GM23338 (cell line): ENCODE data around the gene GFRA1. TPM values are rescaled to one million over a fixed set of nuclear protein-coding genes. Genes with fewer than 3 reads are reported as not detected.

Source experiments
- ATAC-seq: fragments of 200-7000 bp; cut with Tn5 transposase; 3 replicates; pipeline ENCODE4 v1.9.1; 2020
- DNase-seq: peaks from one replicate; pipeline ENCODE4 v3.0.0-alpha.2; 2015; ENCODE audit warnings: low spot score
- H2AFZ ChIP-seq: fragments of 200-600 bp; sonication (generic); 2 replicates; pipeline ENCODE4 v1.8.0; 2016; ENCODE audit warnings: antibody characterized with exemption, mild to moderate bottlenecking, moderate library complexity
- H3F3A ChIP-seq: fragments of 200-600 bp; sonication (generic); replicated peaks from 2 replicates; pipeline ENCODE4 v1.8.0; 2017; ENCODE audit warnings: antibody characterized with exemption, mixed run types, low read depth
- H3K27ac ChIP-seq: fragments of 200-600 bp; sonication (generic); 2 replicates; pipeline ENCODE4 v1.6.1; 2016; ENCODE audit warnings: low read depth
- H3K27me3 ChIP-seq: fragments of 200-600 bp; sonication (generic); 2 replicates; pipeline ENCODE4 v1.8.0; 2016; ENCODE audit warnings: mild to moderate bottlenecking, mixed run types, moderate library complexity; ENCODE audit not compliant: insufficient read depth
- H3K36me3 ChIP-seq: fragments of 200-600 bp; sonication (generic); 2 replicates; pipeline ENCODE4 v1.8.0; 2016; ENCODE audit warnings: mild to moderate bottlenecking; ENCODE audit not compliant: insufficient read depth
- H3K4me1 ChIP-seq: fragments of 200-600 bp; sonication (generic); 2 replicates; pipeline ENCODE4 v1.8.0; 2016; ENCODE audit warnings: mild to moderate bottlenecking, moderate library complexity; ENCODE audit not compliant: insufficient read depth
- H3K4me2 ChIP-seq: fragments of 200-600 bp; sonication (generic); 2 replicates; pipeline ENCODE4 v1.7.1; 2017; ENCODE audit warnings: mixed run types
- H3K4me3 ChIP-seq: fragments of 200-600 bp; sonication (generic); 2 replicates; pipeline ENCODE4 v1.6.1; 2016; ENCODE audit warnings: mixed run types
- H3K79me2 ChIP-seq: fragments of 200-600 bp; sonication (generic); replicated peaks from 2 replicates; pipeline ENCODE4 v1.8.0; 2017; ENCODE audit warnings: mild to moderate bottlenecking; ENCODE audit not compliant: insufficient read depth
- H3K9me2 ChIP-seq: fragments of 200-600 bp; sonication (generic); 2 replicates; pipeline ENCODE4 v1.8.0; 2017; ENCODE audit not compliant: insufficient read depth
- H4K20me1 ChIP-seq: fragments of 200-600 bp; sonication (generic); replicated peaks from 2 replicates; pipeline ENCODE4 v1.8.0; 2017; ENCODE audit warnings: mild to moderate bottlenecking; ENCODE audit not compliant: insufficient read depth
- H3K27ac Mint-ChIP-seq: 2 replicates; pipeline ENCODE4 v1.8.0; 2020; ENCODE audit warnings: inconsistent platforms, mild to moderate bottlenecking, moderate library complexity, mixed read lengths
- H3K27me3 Mint-ChIP-seq: 3 replicates; pipeline ENCODE4 v1.8.0; 2022; ENCODE audit warnings: low read depth, mild to moderate bottlenecking, moderate library complexity, mixed read lengths, inconsistent platforms; ENCODE audit not compliant: insufficient read depth, poor library complexity
- H3K36me3 Mint-ChIP-seq: 3 replicates; pipeline ENCODE4 v1.8.0; 2021; ENCODE audit warnings: low read depth, mild to moderate bottlenecking, inconsistent platforms, moderate library complexity, mixed read lengths
- H3K4me1 Mint-ChIP-seq: 3 replicates; pipeline ENCODE4 v1.8.0; 2020; ENCODE audit warnings: mild to moderate bottlenecking, inconsistent platforms, mixed read lengths
- H3K4me3 Mint-ChIP-seq: 3 replicates; pipeline ENCODE4 v1.8.0; 2021; ENCODE audit warnings: moderate library complexity, mild to moderate bottlenecking, inconsistent platforms, mixed read lengths
- H3K9me3 Mint-ChIP-seq: 3 replicates; pipeline ENCODE4 v1.8.0; 2020; ENCODE audit warnings: moderate library complexity, mild to moderate bottlenecking, inconsistent platforms, mixed read lengths
- CREB1 ChIP-seq: fragments of 250-450 bp; sonication (Bioruptor Pico); IDR thresholded peaks from 2 replicates; pipeline ENCODE4 v1.5.0; 2020; ENCODE audit warnings: low read depth, mild to moderate bottlenecking, moderate library complexity
- EZH2 ChIP-seq: fragments of 200-600 bp; sonication (generic); IDR thresholded peaks from one replicate; pipeline ENCODE4 v1.8.0; 2017; ENCODE audit warnings: antibody characterized with exemption, mild to moderate bottlenecking, low read depth; ENCODE audit not compliant: unreplicated experiment
- EZH2phosphoT487 ChIP-seq: fragments of 200-600 bp; sonication (generic); IDR thresholded peaks from one replicate; pipeline ENCODE4 v1.8.1; 2018; ENCODE audit warnings: antibody characterized with exemption; ENCODE audit not compliant: unreplicated experiment
- JUNB ChIP-seq: IDR thresholded peaks from one replicate; pipeline ENCODE4 v1.6.1; 2016; ENCODE audit warnings: antibody characterized with exemption; ENCODE audit not compliant: unreplicated experiment
- NANOG ChIP-seq: IDR thresholded peaks from 2 replicates; pipeline ENCODE4 v1.6.1; 2016; ENCODE audit warnings: antibody characterized with exemption, borderline replicate concordance
- POLR2AphosphoS5 ChIP-seq: IDR thresholded peaks from 2 replicates; pipeline ENCODE4 v1.6.1; 2016; ENCODE audit warnings: antibody characterized with exemption, low read depth
- ZNF114 ChIP-seq: fragments of 250-450 bp; sonication (Bioruptor Pico); IDR thresholded peaks from 2 replicates; pipeline ENCODE4 v1.5.0; 2020; ENCODE audit warnings: mild to moderate bottlenecking, moderate library complexity
- ZNF331 ChIP-seq: fragments of 250-450 bp; sonication (Bioruptor Pico); IDR thresholded peaks from 2 replicates; pipeline ENCODE4 v1.5.0; 2020; ENCODE audit warnings: low read depth, mild to moderate bottlenecking, moderate library complexity
- polyA plus RNA-seq: library from polyadenylated mRNA; unstranded; fragments of >200 nt; fragmentation: Nextera tagmentation; extraction: Ambion mirVana; gene quantifications from 2 replicates; pipeline ENCODE4 v1.2.1, GENCODE V29; 2016
- total RNA-seq: library from RNA; depleted of rRNA; stranded (reverse); fragments of >200 nt; shearing (Covaris generic); gene quantifications from 2 replicates; pipeline ENCODE4 v1.2.3, GENCODE V29; 2014
- TF ChIP-seq, protein P1 (sequence below): IDR thresholded peaks from one replicate; pipeline ENCODE4 v1.6.1; 2018; ENCODE audit warnings: antibody characterized with exemption; ENCODE audit not compliant: unreplicated experiment
- TF ChIP-seq, protein P2 (sequence below): IDR thresholded peaks from 2 replicates; pipeline ENCODE4 v1.6.1; 2016; ENCODE audit warnings: antibody characterized with exemption
- TF ChIP-seq, protein P3 (sequence below): fragments of 250-450 bp; sonication (Bioruptor Pico); IDR thresholded peaks from 2 replicates; pipeline ENCODE4 v1.5.0; 2020; ENCODE audit warnings: mild to moderate bottlenecking, moderate library complexity
- TF ChIP-seq, protein P4 (sequence below), 2 experiments: fragments of 200-600 bp in 1 of 2; sonication (generic) in 1 of 2; conservative IDR thresholded peaks; 2 replicates each; pipeline versions ENCODE4 v1.5.1 to v1.6.1; 2016 to 2017; ENCODE audit warnings: antibody characterized with exemption in 2 of 2, low read depth in 2 of 2, mild to moderate bottlenecking in 2 of 2, moderate library complexity in 1 of 2

GFRA1 gene
- total and polyA plus RNA-seq, 2 experiments from 2014 or later: 1.4 to 2.8 TPM

DNA sequence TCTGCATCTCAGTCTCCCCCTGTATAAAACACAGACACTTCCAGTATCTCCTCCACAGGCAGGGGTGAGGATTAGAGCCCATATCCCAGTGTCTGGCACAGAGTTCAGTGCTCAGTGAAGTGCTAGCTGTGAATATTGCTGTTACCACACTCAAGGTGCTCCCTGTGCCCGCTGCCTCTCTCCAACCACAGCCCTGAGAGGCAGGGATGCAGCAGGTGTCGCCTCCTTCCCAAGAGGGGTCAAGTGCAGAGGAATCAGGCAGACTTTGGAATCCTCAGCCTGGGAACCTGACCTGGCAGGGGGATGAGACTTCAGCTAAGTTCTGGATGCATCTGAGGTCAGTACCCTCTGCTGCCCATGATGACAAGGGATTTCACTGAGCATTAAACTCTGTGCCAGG lies 163.1 kb downstream of the GFRA1 start:
- H3K36me3 ChIP-seq: no peaks in the 10 kb centered on the region
- peaks cover 7% of the 10 kb centered on the region for H3K4me1 Mint-ChIP-seq
- no peak for ATAC-seq
- H3K4me1 ChIP-seq: no peaks in the 10 kb centered on the region
- H3K4me3 Mint-ChIP-seq: no peak overlapping the region
- TF ChIP-seq, protein P1, sequence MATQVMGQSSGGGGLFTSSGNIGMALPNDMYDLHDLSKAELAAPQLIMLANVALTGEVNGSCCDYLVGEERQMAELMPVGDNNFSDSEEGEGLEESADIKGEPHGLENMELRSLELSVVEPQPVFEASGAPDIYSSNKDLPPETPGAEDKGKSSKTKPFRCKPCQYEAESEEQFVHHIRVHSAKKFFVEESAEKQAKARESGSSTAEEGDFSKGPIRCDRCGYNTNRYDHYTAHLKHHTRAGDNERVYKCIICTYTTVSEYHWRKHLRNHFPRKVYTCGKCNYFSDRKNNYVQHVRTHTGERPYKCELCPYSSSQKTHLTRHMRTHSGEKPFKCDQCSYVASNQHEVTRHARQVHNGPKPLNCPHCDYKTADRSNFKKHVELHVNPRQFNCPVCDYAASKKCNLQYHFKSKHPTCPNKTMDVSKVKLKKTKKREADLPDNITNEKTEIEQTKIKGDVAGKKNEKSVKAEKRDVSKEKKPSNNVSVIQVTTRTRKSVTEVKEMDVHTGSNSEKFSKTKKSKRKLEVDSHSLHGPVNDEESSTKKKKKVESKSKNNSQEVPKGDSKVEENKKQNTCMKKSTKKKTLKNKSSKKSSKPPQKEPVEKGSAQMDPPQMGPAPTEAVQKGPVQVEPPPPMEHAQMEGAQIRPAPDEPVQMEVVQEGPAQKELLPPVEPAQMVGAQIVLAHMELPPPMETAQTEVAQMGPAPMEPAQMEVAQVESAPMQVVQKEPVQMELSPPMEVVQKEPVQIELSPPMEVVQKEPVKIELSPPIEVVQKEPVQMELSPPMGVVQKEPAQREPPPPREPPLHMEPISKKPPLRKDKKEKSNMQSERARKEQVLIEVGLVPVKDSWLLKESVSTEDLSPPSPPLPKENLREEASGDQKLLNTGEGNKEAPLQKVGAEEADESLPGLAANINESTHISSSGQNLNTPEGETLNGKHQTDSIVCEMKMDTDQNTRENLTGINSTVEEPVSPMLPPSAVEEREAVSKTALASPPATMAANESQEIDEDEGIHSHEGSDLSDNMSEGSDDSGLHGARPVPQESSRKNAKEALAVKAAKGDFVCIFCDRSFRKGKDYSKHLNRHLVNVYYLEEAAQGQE: no peak
- no peak for TF ChIP-seq EZH2
- no peak for TF ChIP-seq ZNF114
- TF ChIP-seq POLR2AphosphoS5: no peak
- TF ChIP-seq, protein P2, sequence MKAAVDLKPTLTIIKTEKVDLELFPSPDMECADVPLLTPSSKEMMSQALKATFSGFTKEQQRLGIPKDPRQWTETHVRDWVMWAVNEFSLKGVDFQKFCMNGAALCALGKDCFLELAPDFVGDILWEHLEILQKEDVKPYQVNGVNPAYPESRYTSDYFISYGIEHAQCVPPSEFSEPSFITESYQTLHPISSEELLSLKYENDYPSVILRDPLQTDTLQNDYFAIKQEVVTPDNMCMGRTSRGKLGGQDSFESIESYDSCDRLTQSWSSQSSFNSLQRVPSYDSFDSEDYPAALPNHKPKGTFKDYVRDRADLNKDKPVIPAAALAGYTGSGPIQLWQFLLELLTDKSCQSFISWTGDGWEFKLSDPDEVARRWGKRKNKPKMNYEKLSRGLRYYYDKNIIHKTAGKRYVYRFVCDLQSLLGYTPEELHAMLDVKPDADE: no peak
- no peak for TF ChIP-seq CREB1
- TF ChIP-seq, protein P3, sequence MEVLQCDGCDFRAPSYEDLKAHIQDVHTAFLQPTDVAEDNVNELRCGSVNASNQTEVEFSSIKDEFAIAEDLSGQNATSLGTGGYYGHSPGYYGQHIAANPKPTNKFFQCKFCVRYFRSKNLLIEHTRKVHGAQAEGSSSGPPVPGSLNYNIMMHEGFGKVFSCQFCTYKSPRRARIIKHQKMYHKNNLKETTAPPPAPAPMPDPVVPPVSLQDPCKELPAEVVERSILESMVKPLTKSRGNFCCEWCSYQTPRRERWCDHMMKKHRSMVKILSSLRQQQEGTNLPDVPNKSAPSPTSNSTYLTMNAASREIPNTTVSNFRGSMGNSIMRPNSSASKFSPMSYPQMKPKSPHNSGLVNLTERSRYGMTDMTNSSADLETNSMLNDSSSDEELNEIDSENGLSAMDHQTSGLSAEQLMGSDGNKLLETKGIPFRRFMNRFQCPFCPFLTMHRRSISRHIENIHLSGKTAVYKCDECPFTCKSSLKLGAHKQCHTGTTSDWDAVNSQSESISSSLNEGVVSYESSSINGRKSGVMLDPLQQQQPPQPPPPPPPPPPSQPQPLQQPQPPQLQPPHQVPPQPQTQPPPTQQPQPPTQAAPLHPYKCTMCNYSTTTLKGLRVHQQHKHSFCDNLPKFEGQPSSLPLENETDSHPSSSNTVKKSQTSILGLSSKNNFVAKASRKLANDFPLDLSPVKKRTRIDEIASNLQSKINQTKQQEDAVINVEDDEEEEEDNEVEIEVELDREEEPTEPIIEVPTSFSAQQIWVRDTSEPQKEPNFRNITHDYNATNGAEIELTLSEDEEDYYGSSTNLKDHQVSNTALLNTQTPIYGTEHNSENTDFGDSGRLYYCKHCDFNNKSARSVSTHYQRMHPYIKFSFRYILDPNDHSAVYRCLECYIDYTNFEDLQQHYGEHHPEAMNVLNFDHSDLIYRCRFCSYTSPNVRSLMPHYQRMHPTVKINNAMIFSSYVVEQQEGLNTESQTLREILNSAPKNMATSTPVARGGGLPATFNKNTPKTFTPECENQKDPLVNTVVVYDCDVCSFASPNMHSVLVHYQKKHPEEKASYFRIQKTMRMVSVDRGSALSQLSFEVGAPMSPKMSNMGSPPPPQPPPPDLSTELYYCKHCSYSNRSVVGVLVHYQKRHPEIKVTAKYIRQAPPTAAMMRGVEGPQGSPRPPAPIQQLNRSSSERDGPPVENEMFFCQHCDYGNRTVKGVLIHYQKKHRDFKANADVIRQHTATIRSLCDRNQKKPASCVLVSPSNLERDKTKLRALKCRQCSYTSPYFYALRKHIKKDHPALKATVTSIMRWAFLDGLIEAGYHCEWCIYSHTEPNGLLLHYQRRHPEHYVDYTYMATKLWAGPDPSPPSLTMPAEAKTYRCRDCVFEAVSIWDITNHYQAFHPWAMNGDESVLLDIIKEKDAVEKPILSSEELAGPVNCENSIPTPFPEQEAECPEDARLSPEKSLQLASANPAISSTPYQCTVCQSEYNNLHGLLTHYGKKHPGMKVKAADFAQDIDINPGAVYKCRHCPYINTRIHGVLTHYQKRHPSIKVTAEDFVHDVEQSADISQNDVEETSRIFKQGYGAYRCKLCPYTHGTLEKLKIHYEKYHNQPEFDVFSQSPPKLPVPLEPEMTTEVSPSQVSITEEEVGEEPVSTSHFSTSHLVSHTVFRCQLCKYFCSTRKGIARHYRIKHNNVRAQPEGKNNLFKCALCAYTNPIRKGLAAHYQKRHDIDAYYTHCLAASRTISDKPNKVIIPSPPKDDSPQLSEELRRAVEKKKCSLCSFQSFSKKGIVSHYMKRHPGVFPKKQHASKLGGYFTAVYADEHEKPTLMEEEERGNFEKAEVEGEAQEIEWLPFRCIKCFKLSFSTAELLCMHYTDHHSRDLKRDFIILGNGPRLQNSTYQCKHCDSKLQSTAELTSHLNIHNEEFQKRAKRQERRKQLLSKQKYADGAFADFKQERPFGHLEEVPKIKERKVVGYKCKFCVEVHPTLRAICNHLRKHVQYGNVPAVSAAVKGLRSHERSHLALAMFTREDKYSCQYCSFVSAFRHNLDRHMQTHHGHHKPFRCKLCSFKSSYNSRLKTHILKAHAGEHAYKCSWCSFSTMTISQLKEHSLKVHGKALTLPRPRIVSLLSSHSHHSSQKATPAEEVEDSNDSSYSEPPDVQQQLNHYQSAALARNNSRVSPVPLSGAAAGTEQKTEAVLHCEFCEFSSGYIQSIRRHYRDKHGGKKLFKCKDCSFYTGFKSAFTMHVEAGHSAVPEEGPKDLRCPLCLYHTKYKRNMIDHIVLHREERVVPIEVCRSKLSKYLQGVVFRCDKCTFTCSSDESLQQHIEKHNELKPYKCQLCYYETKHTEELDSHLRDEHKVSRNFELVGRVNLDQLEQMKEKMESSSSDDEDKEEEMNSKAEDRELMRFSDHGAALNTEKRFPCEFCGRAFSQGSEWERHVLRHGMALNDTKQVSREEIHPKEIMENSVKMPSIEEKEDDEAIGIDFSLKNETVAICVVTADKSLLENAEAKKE (CRISPR knock-in tag): no peak
- no peak for TF ChIP-seq NANOG
- no peak for TF ChIP-seq EZH2phosphoT487
- TF ChIP-seq, protein P4, sequence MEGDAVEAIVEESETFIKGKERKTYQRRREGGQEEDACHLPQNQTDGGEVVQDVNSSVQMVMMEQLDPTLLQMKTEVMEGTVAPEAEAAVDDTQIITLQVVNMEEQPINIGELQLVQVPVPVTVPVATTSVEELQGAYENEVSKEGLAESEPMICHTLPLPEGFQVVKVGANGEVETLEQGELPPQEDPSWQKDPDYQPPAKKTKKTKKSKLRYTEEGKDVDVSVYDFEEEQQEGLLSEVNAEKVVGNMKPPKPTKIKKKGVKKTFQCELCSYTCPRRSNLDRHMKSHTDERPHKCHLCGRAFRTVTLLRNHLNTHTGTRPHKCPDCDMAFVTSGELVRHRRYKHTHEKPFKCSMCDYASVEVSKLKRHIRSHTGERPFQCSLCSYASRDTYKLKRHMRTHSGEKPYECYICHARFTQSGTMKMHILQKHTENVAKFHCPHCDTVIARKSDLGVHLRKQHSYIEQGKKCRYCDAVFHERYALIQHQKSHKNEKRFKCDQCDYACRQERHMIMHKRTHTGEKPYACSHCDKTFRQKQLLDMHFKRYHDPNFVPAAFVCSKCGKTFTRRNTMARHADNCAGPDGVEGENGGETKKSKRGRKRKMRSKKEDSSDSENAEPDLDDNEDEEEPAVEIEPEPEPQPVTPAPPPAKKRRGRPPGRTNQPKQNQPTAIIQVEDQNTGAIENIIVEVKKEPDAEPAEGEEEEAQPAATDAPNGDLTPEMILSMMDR (conservative IDR thresholded peaks at IDR 0.05; ENCODE audit: low read depth in 2 of 2): no peak
- no peak for TF ChIP-seq ZNF331 (CRISPR knock-in tag)
- TF ChIP-seq JUNB: no peak
- H3K27ac ChIP-seq: no peak overlapping the region
- no peaks in the 10 kb centered on the region; the same call in 2 of the 3 replicates for H3K36me3 Mint-ChIP-seq
- H3K9me2 ChIP-seq: peaks cover 7% of the 10 kb centered on the region
- H3K27me3 ChIP-seq: no peaks in the 10 kb centered on the region
- no peak overlapping the region for H3K4me3 ChIP-seq
- no peak for DNase-seq
- peaks cover 4% of the 10 kb centered on the region; the same call in 2 of the 3 replicates for H3K9me3 Mint-ChIP-seq
- no peaks in the 10 kb centered on the region for H4K20me1 ChIP-seq
- H2AFZ ChIP-seq: no peak overlapping the region
- H3K27me3 Mint-ChIP-seq: no peaks in the 10 kb centered on the region
- no peak overlapping the region for H3K27ac Mint-ChIP-seq
- H3F3A ChIP-seq: no peaks in the 10 kb centered on the region
- H3K4me2 ChIP-seq: no peak overlapping the region
- no peaks in the 10 kb centered on the region for H3K79me2 ChIP-seq
